ENCODE measurements around the gene TECPR2.

The TECPR2 gene

GRCh38 chr14:102415671-102416070, 52.9 kb downstream of the TECPR2 start:
- H3K27ac ChIP-seq (ENCODE audit: low read depth, low read length), result no peak overlapping the region
- H3K4me1 ChIP-seq (ENCODE audit: control insufficient read depth, insufficient read depth, low read length), result peaks cover 29% of the 10 kb centered on the region
- peaks cover 14% of the 10 kb centered on the region; the same call in 1 of the 2 replicates for H3K36me3 ChIP-seq (ENCODE audit: control insufficient read depth, insufficient read depth, low read length)
- H3K27me3 ChIP-seq (ENCODE audit: control insufficient read depth, insufficient read depth, low read length), result no peaks in the 10 kb centered on the region
- no peak overlapping the region for H3K4me3 ChIP-seq (ENCODE audit: low read depth, low read length)
- H3K9ac ChIP-seq (ENCODE audit: low read length), result no peak overlapping the region
- no peaks in the 10 kb centered on the region for H3K9me3 ChIP-seq (ENCODE audit: control insufficient read depth, insufficient read depth, low read depth, low read length)

- peak overlapping the region; percentile 11 for H3K9ac ChIP-seq (ENCODE audit: low read length)
Observed at GRCh38 chr14:102417001-102417431, 54.3 kb downstream of the TECPR2 start.

GRCh38 chr14:102417646-102418045, 54.9 kb downstream of the TECPR2 start:
- no peak overlapping the region for H3K9ac ChIP-seq (ENCODE audit: low read length)
- no peak overlapping the region for H3K27ac ChIP-seq (ENCODE audit: low read depth, low read length)
- no peaks in the 10 kb centered on the region for H3K9me3 ChIP-seq (ENCODE audit: control insufficient read depth, insufficient read depth, low read depth, low read length)
- H3K4me1 ChIP-seq (ENCODE audit: control insufficient read depth, insufficient read depth, low read length), result peaks cover 18% of the 10 kb centered on the region; the same call in 1 of the 2 replicates
- peaks cover 14% of the 10 kb centered on the region; the same call in 1 of the 2 replicates for H3K36me3 ChIP-seq (ENCODE audit: control insufficient read depth, insufficient read depth, low read length)
- H3K27me3 ChIP-seq (ENCODE audit: control insufficient read depth, insufficient read depth, low read length), result no peaks in the 10 kb centered on the region
- no peak overlapping the region for H3K4me3 ChIP-seq (ENCODE audit: low read depth, low read length)

More at GRCh38 chr14:102417001-102417431, 54.3 kb downstream of the TECPR2 start:
- no peak overlapping the region for H3K4me3 ChIP-seq (ENCODE audit: low read depth, low read length)
- peaks cover 14% of the 10 kb centered on the region; the same call in 1 of the 2 replicates for H3K36me3 ChIP-seq (ENCODE audit: control insufficient read depth, insufficient read depth, low read length)
- peaks cover 24% of the 10 kb centered on the region for H3K4me1 ChIP-seq (ENCODE audit: control insufficient read depth, insufficient read depth, low read length)
- no peak overlapping the region for H3K27ac ChIP-seq (ENCODE audit: low read depth, low read length)
- no peaks in the 10 kb centered on the region for H3K9me3 ChIP-seq (ENCODE audit: control insufficient read depth, insufficient read depth, low read depth, low read length)
- no peaks in the 10 kb centered on the region for H3K27me3 ChIP-seq (ENCODE audit: control insufficient read depth, insufficient read depth, low read length)

DNA sequence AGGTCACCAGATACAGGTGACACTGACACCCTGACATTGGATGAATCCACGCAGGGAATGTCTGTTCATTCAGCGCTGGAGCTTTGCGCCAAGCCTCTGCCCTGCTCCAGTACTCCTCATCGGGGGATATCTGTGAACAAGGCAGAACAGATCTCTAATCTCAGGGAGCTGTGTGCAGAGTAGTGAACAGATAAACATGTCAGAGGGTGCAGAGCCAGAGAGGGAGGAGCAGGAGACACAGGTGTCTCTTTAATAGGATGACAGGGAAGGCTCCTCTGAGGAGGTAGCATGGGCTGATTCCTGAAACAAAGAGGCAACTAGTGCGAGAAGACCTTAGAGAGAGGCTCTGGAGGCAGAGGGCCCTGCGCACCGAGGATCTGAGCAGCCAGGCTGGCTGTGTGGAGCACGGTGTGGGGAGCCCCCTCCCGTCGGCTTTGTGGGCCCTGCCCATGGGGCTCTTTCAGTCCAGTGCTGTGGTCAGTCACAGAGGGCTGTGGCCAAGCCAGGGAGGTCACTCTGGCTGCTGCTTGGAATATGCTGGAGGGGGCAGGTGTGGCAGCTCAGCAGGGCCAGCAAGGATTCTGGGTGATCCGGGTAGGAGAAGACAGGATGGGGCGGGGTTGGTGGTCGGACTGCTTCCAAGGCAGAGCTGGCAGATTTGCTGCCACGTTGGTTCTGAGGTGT, 55.6 kb downstream of the TECPR2 start:
- H3K9me3 ChIP-seq (ENCODE audit: control insufficient read depth, insufficient read depth, low read depth, low read length), result no peaks in the 10 kb centered on the region
- H3K27ac ChIP-seq (ENCODE audit: low read depth, low read length), result no peak overlapping the region
- no peaks in the 10 kb centered on the region for H3K27me3 ChIP-seq (ENCODE audit: control insufficient read depth, insufficient read depth, low read length)
- no peak overlapping the region for H3K4me3 ChIP-seq (ENCODE audit: low read depth, low read length)
- H3K36me3 ChIP-seq (ENCODE audit: control insufficient read depth, insufficient read depth, low read length), result peaks cover 14% of the 10 kb centered on the region; the same call in 1 of the 2 replicates
- peaks cover 18% of the 10 kb centered on the region; the same call in 1 of the 2 replicates for H3K4me1 ChIP-seq (ENCODE audit: control insufficient read depth, insufficient read depth, low read length)
- no peak overlapping the region for H3K9ac ChIP-seq (ENCODE audit: low read length)

GRCh38 chr14:102418853-102419240, 56.1 kb downstream of the TECPR2 start:
- no peaks in the 10 kb centered on the region for H3K9me3 ChIP-seq (ENCODE audit: control insufficient read depth, insufficient read depth, low read depth, low read length)
- no peak overlapping the region for H3K9ac ChIP-seq (ENCODE audit: low read length)
- no peak overlapping the region for H3K27ac ChIP-seq (ENCODE audit: low read depth, low read length)
- H3K36me3 ChIP-seq (ENCODE audit: control insufficient read depth, insufficient read depth, low read length), result peaks cover 14% of the 10 kb centered on the region; the same call in 1 of the 2 replicates
- no peak overlapping the region for H3K4me3 ChIP-seq (ENCODE audit: low read depth, low read length)
- no peaks in the 10 kb centered on the region for H3K27me3 ChIP-seq (ENCODE audit: control insufficient read depth, insufficient read depth, low read length)
- peaks cover 18% of the 10 kb centered on the region; the same call in 1 of the 2 replicates for H3K4me1 ChIP-seq (ENCODE audit: control insufficient read depth, insufficient read depth, low read length)

GRCh38 chr14:102419276-102419675, 56.5 kb downstream of the TECPR2 start:
- Histone ChIP-seq H3K4me3 (ENCODE audit: low read depth, low read length) (no peak overlapping the region), H3K27me3 (ENCODE audit: control insufficient read depth, insufficient read depth, low read length) (no peaks in the 10 kb centered on the region), H3K27ac (ENCODE audit: low read depth, low read length) (no peak overlapping the region), H3K9ac (ENCODE audit: low read length) (no peak overlapping the region), H3K9me3 (ENCODE audit: control insufficient read depth, insufficient read depth, low read depth, low read length) (no peaks in the 10 kb centered on the region), H3K36me3 (ENCODE audit: control insufficient read depth, insufficient read depth, low read length) (peaks cover 13% of the 10 kb centered on the region; the same call in 1 of the 2 replicates), H3K4me1 (ENCODE audit: control insufficient read depth, insufficient read depth, low read length) (peaks cover 17% of the 10 kb centered on the region; the same call in 1 of the 2 replicates)

- Histone ChIP-seq H3K27ac (ENCODE audit: low read depth, low read length) (no peak overlapping the region), H3K4me1 (ENCODE audit: control insufficient read depth, insufficient read depth, low read length) (peaks cover 13% of the 10 kb centered on the region; the same call in 1 of the 2 replicates), H3K36me3 (ENCODE audit: control insufficient read depth, insufficient read depth, low read length) (peaks cover 9% of the 10 kb centered on the region; the same call in 1 of the 2 replicates), H3K9me3 (ENCODE audit: control insufficient read depth, insufficient read depth, low read depth, low read length) (no peaks in the 10 kb centered on the region), H3K9ac (ENCODE audit: low read length) (no peak overlapping the region), H3K27me3 (ENCODE audit: control insufficient read depth, insufficient read depth, low read length) (no peaks in the 10 kb centered on the region), H3K4me3 (ENCODE audit: low read depth, low read length) (no peak overlapping the region)
Observed at GRCh38 chr14:102419716-102420115, 57.0 kb downstream of the TECPR2 start.

- Histone ChIP-seq H3K4me1 (ENCODE audit: control insufficient read depth, insufficient read depth, low read length) (peaks cover 8% of the 10 kb centered on the region; the same call in 1 of the 2 replicates), H3K9me3 (ENCODE audit: control insufficient read depth, insufficient read depth, low read depth, low read length) (no peaks in the 10 kb centered on the region)
Observed at GRCh38 chr14:102421411-102422057, 58.8 kb downstream of the TECPR2 start.

DNA sequence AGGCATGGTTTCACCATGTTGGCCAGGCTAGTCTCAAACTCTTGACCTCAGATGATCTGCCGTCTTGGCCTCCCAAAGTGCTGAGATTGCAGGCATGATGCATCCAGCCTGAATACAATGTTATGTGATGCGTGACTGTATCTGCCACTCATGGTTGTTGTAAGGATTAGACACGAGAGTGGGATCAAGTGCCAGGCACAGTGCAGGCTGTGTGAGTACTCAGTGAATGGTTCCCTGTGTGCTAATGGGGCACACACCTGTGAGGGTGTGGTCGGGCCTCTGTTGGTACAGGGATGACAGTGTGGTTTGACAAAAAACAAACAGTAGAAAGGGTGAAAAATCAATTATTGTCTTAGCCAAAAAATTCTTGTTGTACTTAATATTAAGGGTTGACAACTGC, 61.8 kb downstream of the TECPR2 start:
- peaks cover 3% of the 10 kb centered on the region; the same call in 1 of the 2 replicates for H3K9me3 ChIP-seq (ENCODE audit: control insufficient read depth, insufficient read depth, low read depth, low read length)
- no peak overlapping the region for H3K27ac ChIP-seq (ENCODE audit: low read depth, low read length)

More at GRCh38 chr14:102421411-102422057, 58.8 kb downstream of the TECPR2 start:
- H3K27me3 ChIP-seq (ENCODE audit: control insufficient read depth, insufficient read depth, low read length), result no peaks in the 10 kb centered on the region
- H3K9ac ChIP-seq (ENCODE audit: low read length), result no peak overlapping the region
- no peak overlapping the region for H3K27ac ChIP-seq (ENCODE audit: low read depth, low read length)
- peaks cover 4% of the 10 kb centered on the region; the same call in 1 of the 2 replicates for H3K36me3 ChIP-seq (ENCODE audit: control insufficient read depth, insufficient read depth, low read length)
- H3K4me3 ChIP-seq (ENCODE audit: low read depth, low read length), result no peak overlapping the region

GRCh38 chr14:102424923-102425322, 62.2 kb downstream of the TECPR2 start:
- Histone ChIP-seq H3K27ac (ENCODE audit: low read depth, low read length) (no peak overlapping the region), H3K9me3 (ENCODE audit: control insufficient read depth, insufficient read depth, low read depth, low read length) (peaks cover 3% of the 10 kb centered on the region; the same call in 1 of the 2 replicates), H3K9ac (ENCODE audit: low read length) (no peak overlapping the region), H3K4me1 (ENCODE audit: control insufficient read depth, insufficient read depth, low read length) (no peaks in the 10 kb centered on the region), H3K27me3 (ENCODE audit: control insufficient read depth, insufficient read depth, low read length) (no peaks in the 10 kb centered on the region), H3K36me3 (ENCODE audit: control insufficient read depth, insufficient read depth, low read length) (peaks cover 22% of the 10 kb centered on the region), H3K4me3 (ENCODE audit: low read depth, low read length) (no peak overlapping the region)

More for the DNA sequence above, 61.8 kb downstream of the TECPR2 start:
- no peaks in the 10 kb centered on the region for H3K27me3 ChIP-seq (ENCODE audit: control insufficient read depth, insufficient read depth, low read length)
- no peaks in the 10 kb centered on the region for H3K4me1 ChIP-seq (ENCODE audit: control insufficient read depth, insufficient read depth, low read length)
- H3K4me3 ChIP-seq (ENCODE audit: low read depth, low read length), result no peak overlapping the region
- no peak overlapping the region for H3K9ac ChIP-seq (ENCODE audit: low read length)
- peaks cover 22% of the 10 kb centered on the region for H3K36me3 ChIP-seq (ENCODE audit: control insufficient read depth, insufficient read depth, low read length)

GRCh38 chr14:102426796-102427195, 64.1 kb downstream of the TECPR2 start:
- H3K9ac ChIP-seq (ENCODE audit: low read length), result no peak overlapping the region
- no peak overlapping the region for H3K27ac ChIP-seq (ENCODE audit: low read depth, low read length)
- H3K4me1 ChIP-seq (ENCODE audit: control insufficient read depth, insufficient read depth, low read length), result peaks cover 4% of the 10 kb centered on the region; the same call in 1 of the 2 replicates
- H3K9me3 ChIP-seq (ENCODE audit: control insufficient read depth, insufficient read depth, low read depth, low read length), result peaks cover 3% of the 10 kb centered on the region; the same call in 1 of the 2 replicates
- no peaks in the 10 kb centered on the region for H3K27me3 ChIP-seq (ENCODE audit: control insufficient read depth, insufficient read depth, low read length)
- H3K4me3 ChIP-seq (ENCODE audit: low read depth, low read length), result no peak overlapping the region
- peaks cover 27% of the 10 kb centered on the region for H3K36me3 ChIP-seq (ENCODE audit: control insufficient read depth, insufficient read depth, low read length)

Data from HUES6 (cell line).